Myocyte (in vitro differentiated cells): Measurements from ENCODE around the gene DLG5. TPM values are rescaled to one million over a fixed set of nuclear protein-coding genes. Genes with fewer than 3 reads are reported as not detected.
"Not testable (repeated sequence)": the region's sequence is repeated elsewhere in the genome, so short reads cannot be mapped to it uniquely, and the experiment has no call there.

Source experiments
- DNase-seq: peaks from one replicate; pipeline ENCODE4 v3.0.0-alpha.2; 2012; ENCODE audit warnings: low read depth
- total RNA-seq: library from RNA; depleted of rRNA; stranded (reverse); fragments of >200 nt; gene quantifications from 2 replicates; pipeline ENCODE4 v1.2.3, GENCODE V29; 2014

The DLG5 gene
- total RNA-seq, 1 donor from 2014 or later, result 12.2 TPM

DNA sequence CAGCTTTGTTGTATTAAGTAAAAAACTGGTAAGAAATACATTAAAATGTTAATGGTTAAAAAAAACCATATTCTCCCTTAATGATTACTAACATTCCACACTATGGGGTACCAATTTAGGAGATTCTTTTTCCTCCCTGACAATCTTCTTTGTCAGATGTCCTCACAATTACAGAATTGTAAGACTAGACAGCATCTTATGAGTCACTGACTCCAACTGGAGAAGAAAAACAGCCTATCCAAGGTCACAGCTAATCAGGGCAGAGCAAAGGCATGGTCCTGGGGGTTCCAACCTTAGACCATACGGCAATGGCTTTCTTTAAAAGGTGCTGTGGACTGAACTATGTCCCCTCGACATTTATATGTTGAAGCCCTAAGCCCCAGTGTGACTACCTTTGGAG is 127.6 kb downstream of the DLG5 start:
- peak; percentile 52 for DNase-seq

- no peak for DNase-seq
Measured at GRCh38 chr10:77796311-77796915, 130.1 kb downstream of the DLG5 start.

GRCh38 chr10:77795426-77796055 is 131.0 kb downstream of the DLG5 start:
- no peak for DNase-seq

DNA sequence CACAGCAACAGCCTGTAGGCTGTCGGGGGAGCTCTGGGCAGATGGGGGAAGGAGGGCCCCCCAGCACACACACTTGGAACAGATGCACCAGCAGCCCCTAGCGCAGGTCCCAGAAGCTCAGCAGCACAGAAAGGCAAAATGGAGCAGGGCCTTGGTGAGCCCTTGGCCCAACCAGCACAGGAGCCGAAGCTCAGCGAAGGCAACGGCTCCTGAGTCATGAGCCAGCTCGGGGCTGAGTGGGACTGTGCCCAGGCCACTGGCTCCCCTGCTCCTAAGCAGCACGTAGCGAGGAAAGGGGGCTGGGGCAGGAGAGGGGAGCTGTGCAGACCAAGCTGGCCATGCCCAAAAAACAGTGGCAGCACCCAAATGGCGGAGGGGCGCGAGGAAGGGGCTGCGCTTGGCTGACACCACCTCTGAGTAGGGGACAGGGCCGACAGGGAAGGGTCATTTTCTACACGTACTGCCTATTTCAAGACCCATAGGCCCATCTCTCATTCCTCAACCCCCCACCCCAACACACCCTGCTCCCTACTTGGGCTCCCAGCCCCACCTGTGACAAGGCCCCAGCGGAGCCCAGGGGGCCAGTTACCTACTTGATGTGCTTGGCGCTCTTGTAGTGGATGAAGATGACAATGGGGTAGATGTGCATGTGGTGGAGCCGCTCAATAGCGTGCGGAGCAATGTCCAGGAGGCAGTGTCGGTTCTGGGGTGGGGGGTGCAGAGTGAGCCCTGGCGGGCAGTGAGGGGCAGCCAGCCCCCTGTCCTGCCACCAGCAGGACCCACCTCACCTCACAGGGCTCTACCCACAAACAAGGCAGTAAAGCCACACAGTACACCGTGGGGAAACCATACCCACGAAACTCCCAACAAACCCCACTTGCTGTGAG is 132.1 kb downstream of the DLG5 start:
- DNase-seq, result no peak

DNA sequence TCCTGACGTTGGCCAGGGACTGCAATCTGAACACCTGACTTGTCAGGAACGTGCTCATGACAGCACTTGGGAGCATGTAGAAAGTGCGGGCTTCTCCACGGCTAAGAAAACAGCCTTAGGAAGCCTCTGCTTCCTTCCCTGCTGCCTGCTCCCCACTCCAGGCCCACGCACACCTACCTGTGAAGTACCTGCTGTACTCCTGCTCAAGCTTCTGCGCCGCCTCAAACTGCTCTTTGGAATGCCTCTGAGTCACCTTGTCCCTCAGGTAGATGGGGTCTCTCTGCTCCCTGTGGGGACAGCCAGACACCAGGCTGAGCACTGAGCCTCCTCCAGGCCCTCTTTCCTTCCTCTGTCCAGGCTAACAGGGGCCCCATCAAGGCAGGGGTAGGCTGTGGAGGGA is 132.7 kb downstream of the DLG5 start:
- no peak for DNase-seq

DNA sequence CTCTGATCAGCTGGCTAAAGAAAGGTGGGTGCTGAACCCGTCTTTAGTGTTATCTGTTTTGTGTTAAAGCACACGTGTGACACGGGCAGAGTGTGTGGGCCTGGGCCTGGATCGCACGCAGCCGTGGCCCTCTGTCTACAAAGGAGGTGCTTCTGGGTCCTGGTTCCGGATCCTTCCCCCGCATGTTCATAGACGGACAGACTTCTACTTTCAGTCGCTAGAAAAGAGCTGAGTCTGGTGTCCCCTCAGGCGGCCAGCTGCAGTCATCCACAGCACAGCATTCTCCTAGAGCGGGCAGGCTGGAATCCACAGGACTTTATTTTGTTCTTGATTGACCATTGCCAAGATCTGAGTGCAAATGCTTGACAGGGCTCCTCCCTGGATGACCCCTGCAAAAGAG is 134.4 kb downstream of the DLG5 start:
- DNase-seq, result no peak

DNA sequence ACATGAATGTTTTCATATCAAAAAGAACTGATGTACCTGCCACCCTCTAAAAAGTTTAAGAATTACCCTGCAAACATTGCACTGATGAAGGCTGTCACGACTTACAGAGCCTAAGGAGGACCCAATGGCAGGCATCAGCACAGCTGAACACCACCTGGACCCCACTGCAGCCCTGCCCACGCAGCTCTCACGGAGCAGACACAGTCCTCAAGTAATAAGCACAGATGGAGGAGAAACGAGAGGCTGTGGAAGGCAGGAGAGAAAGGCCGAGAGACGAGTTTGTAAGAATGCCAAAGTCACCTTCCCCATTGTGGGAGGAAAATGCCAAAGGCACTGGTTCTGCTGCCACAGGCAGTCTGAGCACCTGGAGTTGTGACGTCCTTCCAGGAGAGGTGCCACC is 135.0 kb downstream of the DLG5 start:
- DNase-seq, result no peak

GRCh38 chr10:77789861-77790260 is 136.7 kb downstream of the DLG5 start:
- no peak for DNase-seq

DNA sequence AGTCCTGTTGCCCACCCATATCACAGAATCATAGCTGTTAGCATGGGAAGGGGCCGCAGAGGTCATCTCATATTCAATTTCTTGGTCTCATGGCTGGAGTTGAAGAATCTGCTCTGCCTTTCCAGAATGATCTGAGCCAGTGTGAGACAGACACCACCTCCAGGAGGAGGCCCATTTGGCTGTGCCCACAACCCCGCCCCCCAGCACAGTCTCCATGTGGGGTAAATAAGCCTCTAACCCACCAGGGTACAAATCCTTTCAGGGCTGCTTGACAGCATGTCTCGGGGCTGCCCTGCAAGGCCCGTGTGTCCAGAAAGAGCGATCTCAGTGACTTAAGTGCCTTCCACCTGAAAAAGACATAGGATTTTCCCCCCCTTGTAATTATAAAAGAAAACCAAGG is 137.5 kb downstream of the DLG5 start:
- DNase-seq, result no peak

DNA sequence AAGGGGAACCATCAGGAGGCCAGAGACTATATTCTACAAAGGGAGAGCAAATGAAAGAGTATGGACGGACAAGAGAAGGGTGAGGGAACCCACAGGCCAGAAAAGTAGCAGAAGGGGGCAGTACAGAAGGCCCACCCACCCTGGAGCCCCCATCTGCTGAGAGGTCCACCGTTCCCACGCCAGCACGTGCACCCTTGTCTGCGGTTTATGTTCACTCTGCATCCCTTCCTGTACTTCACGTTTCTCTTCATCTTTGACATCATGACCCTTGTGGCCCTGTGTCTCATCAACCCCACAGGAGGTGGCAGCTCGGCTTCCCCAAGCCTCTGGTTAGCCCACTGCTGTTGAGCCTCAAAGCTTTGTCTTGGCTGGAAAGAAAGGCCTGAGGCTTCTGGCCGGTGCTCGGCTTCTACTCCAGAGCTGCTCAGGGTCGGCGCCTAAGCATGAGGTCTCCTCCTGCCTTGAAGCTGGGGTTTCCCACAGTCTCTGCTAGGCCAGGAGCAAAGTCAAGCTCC is 138.0 kb downstream of the DLG5 start:
- DNase-seq, result no peak

DNA sequence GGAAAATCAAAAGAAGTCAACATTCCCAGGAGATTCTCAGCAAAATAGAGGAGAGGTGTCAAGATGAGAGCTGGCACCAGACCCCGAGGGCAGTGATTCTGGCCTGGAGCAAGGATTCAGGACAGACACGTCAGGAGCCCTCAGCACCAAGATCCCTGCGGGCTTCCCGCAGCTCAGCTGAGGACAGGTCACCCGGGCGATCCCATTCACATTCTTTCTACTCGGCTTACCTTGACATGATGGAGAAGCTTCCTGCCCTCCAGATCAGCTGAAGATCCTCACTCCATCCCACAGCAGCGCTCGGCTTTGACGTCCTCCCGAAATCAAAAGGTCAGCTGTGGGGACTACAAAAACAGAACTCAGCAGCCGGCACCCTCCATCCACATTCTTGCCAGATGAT is 139.1 kb downstream of the DLG5 start:
- no peak for DNase-seq

DNA sequence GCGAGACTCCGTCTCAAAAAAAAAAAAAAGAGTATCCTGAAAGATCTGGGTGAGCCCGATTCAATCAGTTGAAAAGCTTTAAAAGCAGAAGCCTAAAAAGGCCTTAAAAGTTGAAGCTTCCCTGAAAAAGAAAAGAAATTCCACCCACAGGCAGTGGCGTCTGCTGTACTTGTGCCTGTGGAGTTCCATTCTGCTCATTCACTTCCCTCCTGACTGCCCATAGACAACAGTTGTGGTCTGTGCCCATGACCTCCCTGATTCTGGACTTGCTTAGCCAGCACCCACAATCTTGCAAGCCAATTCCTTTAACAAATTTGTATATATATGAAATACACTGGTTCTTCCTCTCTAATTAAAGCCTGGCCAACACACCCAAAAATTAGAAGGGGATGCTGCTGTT is 141.7 kb downstream of the DLG5 start:
- DNase-seq, result peak; percentile 89

DNA sequence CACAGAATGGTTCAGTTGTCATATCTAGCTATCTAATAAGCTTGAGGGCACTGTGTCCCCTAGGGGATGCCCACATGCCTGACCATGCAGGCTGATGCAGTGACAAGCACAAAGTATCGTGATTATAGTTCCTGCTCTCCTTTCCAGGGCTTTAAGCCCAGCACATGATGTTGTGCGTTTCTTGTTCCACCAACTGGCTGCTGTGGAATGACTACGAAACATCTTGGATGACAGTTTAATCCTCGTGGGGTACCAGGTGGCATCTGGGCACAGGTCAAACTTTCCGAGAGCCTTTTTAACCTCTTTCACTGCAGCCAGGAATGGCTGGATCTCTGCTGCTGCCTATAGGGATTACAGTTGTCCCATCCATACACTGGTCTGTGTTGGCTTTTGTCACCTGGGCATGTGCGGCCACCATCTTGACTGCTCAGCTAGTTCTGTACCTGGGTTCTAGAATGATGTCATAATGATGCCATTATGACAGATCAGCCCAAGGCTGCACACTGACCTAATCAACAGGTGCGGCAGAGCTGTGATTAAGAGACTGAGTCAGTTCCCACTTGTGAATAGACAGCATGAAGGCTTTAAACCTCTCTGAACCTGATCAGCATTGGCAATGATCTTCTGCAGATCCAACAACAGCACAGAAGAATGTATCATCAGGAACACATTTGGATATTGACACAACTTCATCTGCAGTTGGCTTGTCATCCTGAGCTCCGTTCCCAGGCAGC is 144.1 kb downstream of the DLG5 start:
- DNase-seq, result no peak

DNA sequence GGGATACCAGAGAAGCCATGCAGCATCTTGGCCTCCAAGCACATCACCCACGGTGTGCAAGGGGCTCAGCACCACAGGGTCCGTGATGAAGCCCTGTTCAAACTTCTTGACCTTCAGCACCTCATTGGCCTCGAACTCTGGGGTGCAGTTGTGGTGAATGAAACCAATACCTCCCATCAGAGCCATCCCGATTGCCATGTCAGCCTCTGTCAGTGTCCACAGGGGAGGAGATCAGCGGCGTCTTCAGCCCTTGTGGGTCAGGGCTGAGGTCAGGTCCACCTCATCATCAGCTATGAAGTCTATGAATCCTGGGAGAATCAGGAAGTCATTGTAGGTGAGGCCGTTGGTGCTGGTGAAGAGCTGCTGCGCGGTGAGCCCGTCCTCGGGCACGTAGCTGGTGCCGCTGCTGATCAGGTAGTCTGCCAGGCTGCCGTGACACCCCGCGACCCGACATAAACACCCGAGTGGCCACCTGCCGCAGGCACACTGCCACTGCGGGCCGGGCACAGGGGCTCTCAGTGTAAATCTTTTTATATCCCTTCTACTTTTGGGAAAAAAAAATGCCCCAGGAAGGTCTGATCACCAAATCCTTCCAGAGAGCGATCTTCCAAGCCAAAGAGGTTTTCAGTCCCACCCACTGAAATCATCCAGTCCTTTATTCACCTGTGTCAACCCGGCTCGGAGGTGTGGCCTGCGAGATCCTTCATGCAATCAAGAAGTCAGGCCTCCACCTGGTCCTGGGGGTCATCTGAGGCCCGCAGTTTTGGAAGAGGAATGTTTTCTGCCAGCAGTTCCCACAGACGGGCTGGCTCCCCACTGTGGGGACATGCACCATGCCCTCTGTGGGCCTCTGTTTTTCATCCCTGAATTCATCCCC is 144.9 kb downstream of the DLG5 start:
- no peak for DNase-seq

- DNase-seq, result no peak
Measured at GRCh38 chr10:77780180-77780579, 146.4 kb downstream of the DLG5 start.

GRCh38 chr10:77776487-77776886 is 150.1 kb downstream of the DLG5 start:
- peak; percentile 90 for DNase-seq

GRCh38 chr10:77774940-77775391 is 151.6 kb downstream of the DLG5 start:
- peak; percentile 95 for DNase-seq

DNA sequence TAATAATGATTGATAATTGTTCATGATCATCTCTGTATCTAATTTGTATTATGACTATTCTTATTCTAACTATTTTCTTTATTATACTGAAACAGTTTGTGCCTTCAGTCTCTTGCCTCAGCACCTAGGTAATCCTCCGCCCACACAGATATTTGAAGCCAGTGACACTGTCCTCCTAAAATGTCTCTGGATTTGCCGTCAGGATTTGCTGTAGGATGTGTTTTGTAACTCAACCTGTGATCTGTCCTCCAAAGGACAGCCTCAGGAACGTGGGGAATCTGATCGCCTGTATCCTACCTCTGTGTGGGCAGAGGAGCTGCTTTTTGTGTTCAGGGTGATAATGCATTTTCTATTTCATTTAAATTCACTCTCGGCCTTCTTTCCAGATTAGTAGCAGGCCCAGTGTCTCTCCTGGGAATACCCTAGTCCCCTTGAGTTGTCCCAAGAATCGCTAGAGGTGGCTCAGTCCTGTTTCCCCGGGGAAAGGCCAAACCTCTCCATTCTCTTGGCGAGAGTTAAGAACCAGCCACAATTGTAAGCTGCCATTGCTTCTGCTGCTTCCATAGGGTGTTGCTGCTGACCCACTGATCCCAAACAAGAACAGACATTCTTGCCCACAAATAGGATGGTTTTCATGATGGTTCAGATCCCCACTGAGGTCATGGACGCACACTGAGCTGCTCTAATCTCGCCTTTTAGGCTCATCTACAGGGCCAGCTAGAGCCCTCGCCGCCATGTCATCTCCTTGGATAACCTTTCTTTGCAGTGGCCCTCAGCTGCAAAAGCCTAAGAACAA is 152.7 kb downstream of the DLG5 start:
- DNase-seq, result no peak

DNA sequence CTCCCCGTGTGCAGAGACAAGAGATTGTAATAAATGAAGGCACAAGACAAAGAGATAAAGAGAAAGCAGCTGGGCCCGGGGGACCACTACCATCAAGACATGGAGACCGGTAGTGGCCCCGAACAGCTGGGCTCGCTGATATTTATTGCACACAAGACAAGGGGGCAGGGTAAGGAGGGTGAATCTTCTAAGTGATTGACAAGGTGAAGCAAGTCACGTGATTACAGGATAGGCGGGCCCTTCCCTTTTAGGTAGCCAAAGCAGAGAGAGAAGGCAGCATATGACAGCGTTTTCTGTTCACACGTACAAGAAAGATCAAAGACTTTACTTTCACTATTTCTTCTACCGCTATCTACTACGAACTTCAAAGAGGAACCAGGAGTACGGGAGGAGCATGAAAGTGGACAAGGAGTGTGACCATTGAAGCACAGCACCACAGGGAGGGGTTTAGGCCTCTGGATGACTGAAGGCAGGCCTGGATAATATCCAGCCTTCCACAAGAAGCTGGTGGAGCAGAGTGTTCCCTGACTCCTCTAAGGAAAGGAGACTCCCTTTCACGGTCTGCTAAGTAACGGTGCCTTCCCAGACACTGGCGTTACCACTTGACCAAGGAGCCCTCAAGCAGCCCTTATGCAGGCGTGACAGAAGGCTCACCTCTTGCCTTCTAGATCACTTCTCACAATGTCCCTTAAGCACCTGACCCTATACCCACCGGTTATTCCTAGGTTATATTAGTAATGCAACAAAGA is 153.5 kb downstream of the DLG5 start:
- DNase-seq, result not testable (repeated sequence)
